ENCODE measurements around the gene HYI. TPM values are rescaled to one million over a fixed set of nuclear protein-coding genes. Genes with fewer than 3 reads are reported as not detected.

HYI gene
- polyA plus RNA-seq, 1 donor from 2014 or later: 14.8 TPM

DNA sequence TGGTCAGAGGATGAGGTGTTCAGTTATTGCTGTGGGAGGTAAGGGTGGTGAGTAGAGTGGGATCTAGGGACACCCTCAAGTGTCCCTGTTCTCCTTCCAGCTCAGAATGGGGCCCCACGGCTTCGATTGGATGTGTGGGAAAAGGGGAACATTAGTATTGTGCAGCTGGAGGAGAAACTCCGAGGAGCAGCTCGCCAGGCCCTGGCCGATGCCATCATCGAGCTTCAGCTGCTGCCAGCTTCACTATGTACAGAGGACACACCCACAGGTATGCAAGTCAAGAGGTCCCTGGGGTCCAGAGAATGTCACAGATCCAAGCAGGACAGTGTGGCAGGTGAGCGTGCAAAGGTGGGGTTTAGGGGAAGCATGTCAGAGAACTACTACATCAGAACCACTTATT is 13.9 kb downstream of the HYI start:
- Histone ChIP-seq H3F3A (ENCODE audit: insufficient read depth, low read length, poor library complexity, severe bottlenecking) (no peaks in the 10 kb centered on the region), H4K20me1 (ENCODE audit: insufficient read depth) (no peaks in the 10 kb centered on the region), H3K36me3 (ENCODE audit: insufficient read depth, low read length) (no peaks in the 10 kb centered on the region), H2AFZ (ENCODE audit: low read depth, low read length) (no peak overlapping the region), H3K4me2 (ENCODE audit: low read length) (no peak overlapping the region), H3K9me2 (ENCODE audit: insufficient read depth, low read length) (no peaks in the 10 kb centered on the region), H3K79me2 (replicated peaks; ENCODE audit: insufficient read depth, low read length) (no peaks in the 10 kb centered on the region), H3K27ac (ENCODE audit: low read length) (no peak overlapping the region), H3K9ac (ENCODE audit: low read length) (no peak overlapping the region), H3K4me3 (ENCODE audit: low read length) (no peak overlapping the region), H3K9me3 (ENCODE audit: low read length) (no peaks in the 10 kb centered on the region), H3K27me3 (ENCODE audit: insufficient read depth, low read depth, low read length) (no peaks in the 10 kb centered on the region)
- TF ChIP-seq EZH2 (IDR thresholded peaks at IDR 0.05; ENCODE audit: borderline replicate concordance, insufficient read depth, low read length, poor library complexity, severe bottlenecking) (no peak), RAD21 (conservative IDR thresholded peaks at IDR 0.05) (no peak), SMC3 (conservative IDR thresholded peaks at IDR 0.05; ENCODE audit: poor library complexity) (no peak), MXI1 (conservative IDR thresholded peaks at IDR 0.05; ENCODE audit: poor library complexity, severe bottlenecking) (no peak), EP300 (conservative IDR thresholded peaks at IDR 0.05; ENCODE audit: poor library complexity, severe bottlenecking) (no peak), POLR2AphosphoS5 (IDR thresholded peaks at IDR 0.05) (no peak), TAF1 (IDR thresholded peaks at IDR 0.05; ENCODE audit: low read depth) (no peak)
- TF ChIP-seq, protein P1, sequence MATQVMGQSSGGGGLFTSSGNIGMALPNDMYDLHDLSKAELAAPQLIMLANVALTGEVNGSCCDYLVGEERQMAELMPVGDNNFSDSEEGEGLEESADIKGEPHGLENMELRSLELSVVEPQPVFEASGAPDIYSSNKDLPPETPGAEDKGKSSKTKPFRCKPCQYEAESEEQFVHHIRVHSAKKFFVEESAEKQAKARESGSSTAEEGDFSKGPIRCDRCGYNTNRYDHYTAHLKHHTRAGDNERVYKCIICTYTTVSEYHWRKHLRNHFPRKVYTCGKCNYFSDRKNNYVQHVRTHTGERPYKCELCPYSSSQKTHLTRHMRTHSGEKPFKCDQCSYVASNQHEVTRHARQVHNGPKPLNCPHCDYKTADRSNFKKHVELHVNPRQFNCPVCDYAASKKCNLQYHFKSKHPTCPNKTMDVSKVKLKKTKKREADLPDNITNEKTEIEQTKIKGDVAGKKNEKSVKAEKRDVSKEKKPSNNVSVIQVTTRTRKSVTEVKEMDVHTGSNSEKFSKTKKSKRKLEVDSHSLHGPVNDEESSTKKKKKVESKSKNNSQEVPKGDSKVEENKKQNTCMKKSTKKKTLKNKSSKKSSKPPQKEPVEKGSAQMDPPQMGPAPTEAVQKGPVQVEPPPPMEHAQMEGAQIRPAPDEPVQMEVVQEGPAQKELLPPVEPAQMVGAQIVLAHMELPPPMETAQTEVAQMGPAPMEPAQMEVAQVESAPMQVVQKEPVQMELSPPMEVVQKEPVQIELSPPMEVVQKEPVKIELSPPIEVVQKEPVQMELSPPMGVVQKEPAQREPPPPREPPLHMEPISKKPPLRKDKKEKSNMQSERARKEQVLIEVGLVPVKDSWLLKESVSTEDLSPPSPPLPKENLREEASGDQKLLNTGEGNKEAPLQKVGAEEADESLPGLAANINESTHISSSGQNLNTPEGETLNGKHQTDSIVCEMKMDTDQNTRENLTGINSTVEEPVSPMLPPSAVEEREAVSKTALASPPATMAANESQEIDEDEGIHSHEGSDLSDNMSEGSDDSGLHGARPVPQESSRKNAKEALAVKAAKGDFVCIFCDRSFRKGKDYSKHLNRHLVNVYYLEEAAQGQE (IDR thresholded peaks at IDR 0.05; ENCODE audit: borderline replicate concordance): no peak
- TF ChIP-seq, protein P2, sequence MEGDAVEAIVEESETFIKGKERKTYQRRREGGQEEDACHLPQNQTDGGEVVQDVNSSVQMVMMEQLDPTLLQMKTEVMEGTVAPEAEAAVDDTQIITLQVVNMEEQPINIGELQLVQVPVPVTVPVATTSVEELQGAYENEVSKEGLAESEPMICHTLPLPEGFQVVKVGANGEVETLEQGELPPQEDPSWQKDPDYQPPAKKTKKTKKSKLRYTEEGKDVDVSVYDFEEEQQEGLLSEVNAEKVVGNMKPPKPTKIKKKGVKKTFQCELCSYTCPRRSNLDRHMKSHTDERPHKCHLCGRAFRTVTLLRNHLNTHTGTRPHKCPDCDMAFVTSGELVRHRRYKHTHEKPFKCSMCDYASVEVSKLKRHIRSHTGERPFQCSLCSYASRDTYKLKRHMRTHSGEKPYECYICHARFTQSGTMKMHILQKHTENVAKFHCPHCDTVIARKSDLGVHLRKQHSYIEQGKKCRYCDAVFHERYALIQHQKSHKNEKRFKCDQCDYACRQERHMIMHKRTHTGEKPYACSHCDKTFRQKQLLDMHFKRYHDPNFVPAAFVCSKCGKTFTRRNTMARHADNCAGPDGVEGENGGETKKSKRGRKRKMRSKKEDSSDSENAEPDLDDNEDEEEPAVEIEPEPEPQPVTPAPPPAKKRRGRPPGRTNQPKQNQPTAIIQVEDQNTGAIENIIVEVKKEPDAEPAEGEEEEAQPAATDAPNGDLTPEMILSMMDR (IDR thresholded peaks at IDR 0.05; ENCODE audit: poor library complexity, severe bottlenecking): no peak

DNA sequence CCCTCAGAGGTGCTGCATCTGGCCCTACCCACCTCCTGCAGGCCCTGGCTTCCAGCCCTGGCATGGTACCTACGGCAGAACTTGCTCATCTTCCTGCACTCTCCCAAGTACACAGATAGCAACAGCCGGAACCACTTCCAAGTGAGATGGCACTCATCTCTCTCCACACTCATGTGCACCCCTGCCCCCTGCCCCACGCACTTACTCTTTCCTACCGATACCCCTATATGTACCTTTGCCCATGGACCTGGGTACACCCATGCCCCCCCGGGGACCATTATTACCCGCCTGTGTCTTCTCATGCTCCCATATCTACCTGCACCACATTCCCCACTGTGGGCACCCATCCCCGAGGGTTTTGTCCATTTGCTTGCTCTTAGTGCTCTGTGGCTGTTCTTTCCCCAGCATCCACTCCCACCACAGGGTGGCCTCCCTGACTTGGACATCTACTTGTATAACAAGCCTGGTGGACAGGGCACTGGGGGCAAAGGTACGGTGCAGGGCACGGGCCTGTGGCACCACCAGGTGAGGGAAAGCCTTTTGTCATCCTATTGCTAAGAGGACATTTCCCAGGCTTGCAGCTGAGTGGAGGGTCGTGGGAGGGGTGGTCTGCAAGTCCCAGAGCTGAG is 14.7 kb downstream of the HYI start:
- TF ChIP-seq, protein P1 (IDR thresholded peaks at IDR 0.05; ENCODE audit: borderline replicate concordance): no peak
- TF ChIP-seq TAF1 (IDR thresholded peaks at IDR 0.05; ENCODE audit: low read depth) (no peak), MXI1 (conservative IDR thresholded peaks at IDR 0.05; ENCODE audit: poor library complexity, severe bottlenecking) (no peak), EZH2 (IDR thresholded peaks at IDR 0.05; ENCODE audit: borderline replicate concordance, insufficient read depth, low read length, poor library complexity, severe bottlenecking) (no peak), POLR2AphosphoS5 (IDR thresholded peaks at IDR 0.05) (no peak), RAD21 (conservative IDR thresholded peaks at IDR 0.05) (no peak), EP300 (conservative IDR thresholded peaks at IDR 0.05; ENCODE audit: poor library complexity, severe bottlenecking) (no peak), SMC3 (conservative IDR thresholded peaks at IDR 0.05; ENCODE audit: poor library complexity) (no peak)
- TF ChIP-seq, protein P2 (IDR thresholded peaks at IDR 0.05; ENCODE audit: poor library complexity, severe bottlenecking): no peak
- Histone ChIP-seq H3K36me3 (ENCODE audit: insufficient read depth, low read length) (no peaks in the 10 kb centered on the region), H3K27ac (ENCODE audit: low read length) (no peak overlapping the region)

More for the DNA sequence above, 14.7 kb downstream of the HYI start:
- Histone ChIP-seq H3K9me2 (ENCODE audit: insufficient read depth, low read length) (no peaks in the 10 kb centered on the region), H4K20me1 (ENCODE audit: insufficient read depth) (no peaks in the 10 kb centered on the region), H3K79me2 (replicated peaks; ENCODE audit: insufficient read depth, low read length) (no peaks in the 10 kb centered on the region), H3K9me3 (ENCODE audit: low read length) (no peaks in the 10 kb centered on the region), H3K4me3 (ENCODE audit: low read length) (no peak overlapping the region), H3K4me2 (ENCODE audit: low read length) (no peak overlapping the region), H3F3A (ENCODE audit: insufficient read depth, low read length, poor library complexity, severe bottlenecking) (no peaks in the 10 kb centered on the region), H3K9ac (ENCODE audit: low read length) (no peak overlapping the region), H3K27me3 (ENCODE audit: insufficient read depth, low read depth, low read length) (no peaks in the 10 kb centered on the region), H2AFZ (ENCODE audit: low read depth, low read length) (no peak overlapping the region)
